GM21528 (cell line): ENCODE data around the gene ROBO1.
"Not testable (repeated sequence)": the region's sequence is repeated elsewhere in the genome, so short reads cannot be mapped to it uniquely, and the experiment has no call there.

Source experiments
- ATAC-seq: cut with Tn5 transposase; IDR thresholded peaks from one replicate; pipeline ENCODE4 v1.9.1; 2021; ENCODE audit warnings: mild to moderate bottlenecking, moderate library complexity; ENCODE audit not compliant: unreplicated experiment, low FRiP score

ROBO1 gene

GRCh38 chr3:79184251-79184650 lies 583.5 kb downstream of the ROBO1 start:
- no peak for ATAC-seq

- ATAC-seq = no peak
Observed at GRCh38 chr3:79183496-79183895, 584.3 kb downstream of the ROBO1 start.

- ATAC-seq = no peak
Observed at GRCh38 chr3:79178471-79179180, 589.2 kb downstream of the ROBO1 start.

- no peak for ATAC-seq
Observed at GRCh38 chr3:79175870-79176269, 591.9 kb downstream of the ROBO1 start.

DNA sequence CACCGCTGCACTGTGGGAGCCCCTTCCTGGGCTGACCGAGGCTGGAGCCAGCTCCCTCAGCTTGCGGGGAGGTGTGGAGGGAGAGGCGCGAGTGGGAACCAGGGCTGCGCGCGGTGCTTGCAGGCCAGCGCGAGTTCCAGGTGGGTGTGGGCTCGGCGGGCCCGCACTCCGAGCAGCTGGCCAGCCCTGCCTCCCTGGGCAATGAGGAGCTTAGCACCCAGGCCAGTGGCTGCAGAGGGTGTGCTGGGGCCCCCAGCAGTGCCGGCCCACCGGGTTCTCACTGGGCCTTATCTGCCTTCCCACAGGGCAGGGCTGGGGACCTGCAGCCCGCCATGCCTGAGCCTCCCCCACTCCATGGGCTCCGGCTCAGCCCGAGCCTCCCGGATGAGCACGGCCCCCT lies 594.5 kb downstream of the ROBO1 start:
- not testable (repeated sequence) for ATAC-seq

DNA sequence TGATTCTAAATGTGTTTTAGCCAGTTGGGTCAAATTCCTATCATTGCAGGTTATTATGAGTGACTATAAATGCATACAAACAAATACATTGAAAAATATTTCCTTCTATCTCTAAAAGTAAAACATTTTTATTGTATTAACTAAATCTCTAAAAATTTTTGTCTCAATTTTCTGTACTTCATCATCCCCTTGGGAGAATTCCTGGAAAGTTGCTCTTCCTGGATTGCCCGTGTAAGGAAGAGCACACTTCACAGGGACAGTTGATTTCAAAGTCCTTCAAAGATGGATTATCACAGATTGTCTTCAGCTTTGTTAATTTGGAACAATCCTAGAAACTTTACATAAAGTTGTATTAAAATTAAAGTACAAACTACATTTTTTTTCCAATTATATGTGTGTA lies 595.6 kb downstream of the ROBO1 start:
- ATAC-seq = no peak

- no peak for ATAC-seq
Observed at GRCh38 chr3:79170021-79170420, 597.8 kb downstream of the ROBO1 start.

GRCh38 chr3:79167651-79168416 lies 600.0 kb downstream of the ROBO1 start:
- no peak for ATAC-seq

DNA sequence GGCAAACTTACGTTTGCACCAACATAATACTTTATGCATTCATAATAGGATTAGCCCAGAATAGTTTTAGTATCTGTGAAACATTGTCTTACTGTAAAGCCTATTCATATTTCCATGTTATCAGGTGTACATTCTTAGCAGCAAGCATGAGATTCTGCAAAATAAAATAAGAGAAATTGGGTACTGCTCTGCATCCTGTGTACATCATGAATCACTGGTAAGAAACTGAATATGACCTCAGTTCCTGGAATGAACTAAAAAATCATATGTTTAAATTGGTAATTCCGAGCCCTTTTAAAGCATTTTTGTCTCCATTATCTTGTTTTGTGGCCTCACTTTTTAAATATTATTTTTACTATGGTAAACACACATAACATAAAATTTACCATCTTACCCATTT lies 605.1 kb downstream of the ROBO1 start:
- ATAC-seq = no peak

GRCh38 chr3:79161941-79162340 lies 605.9 kb downstream of the ROBO1 start:
- no peak for ATAC-seq

GRCh38 chr3:79160421-79160820 lies 607.4 kb downstream of the ROBO1 start:
- ATAC-seq = no peak

GRCh38 chr3:79159736-79160135 lies 608.1 kb downstream of the ROBO1 start:
- ATAC-seq = no peak

- ATAC-seq = no peak
Observed at GRCh38 chr3:79157191-79157590, 610.6 kb downstream of the ROBO1 start.

GRCh38 chr3:79154865-79155264 lies 612.9 kb downstream of the ROBO1 start:
- ATAC-seq = no peak

DNA sequence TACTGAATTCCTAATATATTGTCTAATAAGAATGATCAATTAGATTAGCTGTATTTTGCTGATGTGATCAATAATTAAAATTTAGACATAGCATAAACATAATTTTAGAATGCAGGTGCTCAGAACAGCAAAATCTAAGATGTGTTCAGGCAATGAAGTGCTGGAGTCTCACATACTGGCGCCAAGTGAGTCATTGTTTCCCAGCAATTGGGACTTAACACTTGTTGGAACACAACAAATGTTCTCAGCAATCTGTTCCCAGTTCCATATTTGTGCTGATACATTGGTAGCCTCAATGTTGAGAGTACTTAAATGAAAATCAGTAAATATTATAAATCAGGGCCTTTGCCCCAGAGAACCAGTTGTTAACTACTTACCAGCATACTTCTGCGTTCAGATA lies 619.0 kb downstream of the ROBO1 start:
- no peak for ATAC-seq

- no peak for ATAC-seq
Observed at GRCh38 chr3:79146024-79146423, 621.8 kb downstream of the ROBO1 start.

DNA sequence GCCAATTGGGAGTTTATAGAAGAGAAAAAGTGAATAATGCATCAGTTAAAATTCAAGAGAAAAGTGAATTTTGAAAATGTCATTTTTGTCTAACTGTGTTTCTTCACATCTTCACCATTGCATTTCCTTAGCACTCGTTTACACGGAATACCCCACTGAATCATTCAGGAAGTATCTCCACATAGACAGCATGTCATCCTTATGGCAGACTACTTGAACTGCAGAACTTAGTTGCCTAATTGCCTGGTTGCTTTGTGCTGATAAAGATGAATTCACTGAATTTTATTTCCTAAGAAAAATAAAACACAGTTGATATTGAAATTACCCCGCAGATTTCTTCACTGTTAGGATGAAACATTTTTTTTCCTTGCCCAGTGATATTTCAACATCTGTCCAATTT lies 627.1 kb downstream of the ROBO1 start:
- ATAC-seq = no peak

- ATAC-seq = no peak
Observed at GRCh38 chr3:79139395-79140068, 628.3 kb downstream of the ROBO1 start.

DNA sequence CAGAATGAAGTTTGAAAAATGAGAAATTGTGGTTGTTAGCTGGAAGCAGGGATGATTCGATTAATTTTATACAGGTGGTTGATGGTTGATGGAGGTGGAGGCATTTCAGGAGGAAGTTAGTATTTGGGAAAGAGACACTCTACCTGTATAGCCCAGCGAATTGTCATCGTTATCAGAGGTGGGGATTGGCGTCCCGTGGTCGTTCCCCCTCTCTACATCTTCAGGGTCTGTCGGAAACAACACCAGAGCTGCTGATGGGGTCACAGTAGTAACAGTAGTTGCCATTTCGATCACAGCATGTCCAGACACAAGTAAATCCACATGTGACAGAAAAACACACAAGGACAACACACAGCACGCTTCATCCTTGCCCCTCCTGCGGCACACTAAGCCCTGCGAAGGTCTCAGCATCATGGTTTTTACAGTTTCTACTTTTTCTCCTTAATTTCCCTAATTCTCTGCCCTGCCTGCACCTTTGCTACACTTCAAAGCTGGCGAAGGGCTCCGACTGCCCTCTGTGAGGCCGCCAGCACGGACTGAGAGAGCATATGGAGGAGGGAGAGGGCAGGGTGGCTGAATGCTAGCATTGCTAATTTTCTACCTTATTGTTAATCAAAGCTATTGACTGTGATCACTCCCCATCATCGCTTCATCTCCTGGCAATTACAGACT lies 642.3 kb downstream of the ROBO1 start:
- ATAC-seq = no peak

DNA sequence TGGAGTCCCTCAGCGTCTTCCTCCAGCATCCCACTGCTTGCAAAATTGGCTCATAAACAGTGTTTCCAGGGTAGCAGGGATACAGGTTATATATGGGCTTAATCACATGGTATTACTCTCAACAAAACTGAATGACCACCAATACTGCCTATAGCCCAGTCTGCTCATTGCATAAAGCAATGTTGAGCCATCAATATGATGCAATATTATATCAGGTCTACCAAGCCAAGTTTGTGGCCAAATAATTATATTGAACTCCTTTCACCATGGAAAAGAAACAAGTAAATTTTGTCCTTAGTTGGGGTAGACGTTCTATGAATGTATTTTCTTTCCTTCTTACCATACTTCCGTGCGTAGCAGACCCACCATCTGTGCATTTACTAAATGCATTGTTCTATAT lies 652.3 kb downstream of the ROBO1 start:
- ATAC-seq = no peak

- no peak for ATAC-seq
Observed at GRCh38 chr3:79113876-79114275, 653.9 kb downstream of the ROBO1 start.
